NCI-H446 treated with DMSO at 0.1 percent for 48 hours (cell line): ENCODE data around the gene CYSTM1.
A peak's percentile ranks its signal among the peaks of the same experiment; 100 is the strongest.
"Not testable (repeated sequence)": the region's sequence is repeated elsewhere in the genome, so short reads cannot be mapped to it uniquely, and the experiment has no call there.

ENCODE experiments used
- DNase-seq: peaks from one replicate; lab custom pipeline; 2025; lab: John Stamatoyannopoulos, UW

CYSTM1 gene

GRCh38 chr5:140178482-140179116 is 3.6 kb downstream of the CYSTM1 start:
- DNase-seq = no peak

- DNase-seq = no peak
These were observed 6.1 kb downstream of the CYSTM1 start for GRCh38 chr5:140181002-140181483.

GRCh38 chr5:140181525-140181924 is 6.5 kb downstream of the CYSTM1 start:
- DNase-seq = no peak

GRCh38 chr5:140182075-140182711 is 7.2 kb downstream of the CYSTM1 start:
- peak; percentile 16 for DNase-seq

GRCh38 chr5:140182803-140183367 is 7.9 kb downstream of the CYSTM1 start:
- DNase-seq = no peak

GRCh38 chr5:140185409-140185808 is 10.4 kb downstream of the CYSTM1 start:
- no peak for DNase-seq

- DNase-seq = no peak
These were observed 11.3 kb downstream of the CYSTM1 start for GRCh38 chr5:140186267-140186671.

GRCh38 chr5:140189253-140189652 is 14.3 kb downstream of the CYSTM1 start:
- DNase-seq = no peak

- no peak for DNase-seq
These were observed 15.2 kb downstream of the CYSTM1 start for GRCh38 chr5:140189977-140190871.

- no peak for DNase-seq
These were observed 15.9 kb downstream of the CYSTM1 start for GRCh38 chr5:140190872-140191218.

- DNase-seq = no peak
These were observed 17.9 kb downstream of the CYSTM1 start for GRCh38 chr5:140192715-140193430.

GRCh38 chr5:140194662-140195061 is 19.7 kb downstream of the CYSTM1 start:
- no peak for DNase-seq

GRCh38 chr5:140196115-140196814 is 21.3 kb downstream of the CYSTM1 start:
- no peak for DNase-seq

GRCh38 chr5:140197023-140197422 is 22.0 kb downstream of the CYSTM1 start:
- DNase-seq = no peak

GRCh38 chr5:140198915-140199314 is 23.9 kb downstream of the CYSTM1 start:
- not testable (repeated sequence) for DNase-seq

- no peak for DNase-seq
These were observed 27.1 kb downstream of the CYSTM1 start for GRCh38 chr5:140202078-140202477.

GRCh38 chr5:140202610-140203009 is 27.6 kb downstream of the CYSTM1 start:
- DNase-seq = no peak

GRCh38 chr5:140205216-140205615 is 30.2 kb downstream of the CYSTM1 start:
- DNase-seq = no peak

GRCh38 chr5:140205952-140206351 is 31.0 kb downstream of the CYSTM1 start:
- no peak for DNase-seq

GRCh38 chr5:140207250-140207964 is 32.4 kb downstream of the CYSTM1 start:
- no peak for DNase-seq

GRCh38 chr5:140208065-140208464 is 33.1 kb downstream of the CYSTM1 start:
- no peak for DNase-seq
